NB4 (cell line): Measurements from ENCODE around the gene BEST2.
A peak's percentile ranks its signal among the peaks of the same experiment; 100 is the strongest.

Experiments
- DNase-seq: peaks from one replicate; pipeline ENCODE4 v3.0.0; 2010; ENCODE audit warnings: low read depth
- H3K4me3 ChIP-seq: one replicate; pipeline ENCODE4 v1.5.1; 2011; ENCODE audit warnings: mild to moderate bottlenecking, low read depth, low read length, moderate library complexity
- MYC ChIP-seq: IDR thresholded peaks from 2 replicates; pipeline ENCODE4 v1.6.1; 2011; ENCODE audit warnings: low read depth, low read length
- POLR2A ChIP-seq: IDR thresholded peaks from 2 replicates; pipeline ENCODE4 v1.6.1; 2011; ENCODE audit warnings: mild to moderate bottlenecking; ENCODE audit not compliant: insufficient read length; ENCODE audit errors: extremely low read depth
- TF ChIP-seq, protein P1 (sequence below): IDR thresholded peaks from one replicate; pipeline ENCODE4 v1.5.1; 2012; ENCODE audit warnings: low read depth, low read length
- TF ChIP-seq, protein P2 (sequence below): IDR thresholded peaks from 2 replicates; pipeline ENCODE4 v1.6.1; 2011; ENCODE audit warnings: low read depth, low read length

The BEST2 gene

GRCh38 chr19:12779162-12779993, 27.8 kb downstream of the BEST2 start:
- H3K4me3 ChIP-seq = no peak overlapping the region
- TF ChIP-seq MYC = no peak
- TF ChIP-seq, protein P1, sequence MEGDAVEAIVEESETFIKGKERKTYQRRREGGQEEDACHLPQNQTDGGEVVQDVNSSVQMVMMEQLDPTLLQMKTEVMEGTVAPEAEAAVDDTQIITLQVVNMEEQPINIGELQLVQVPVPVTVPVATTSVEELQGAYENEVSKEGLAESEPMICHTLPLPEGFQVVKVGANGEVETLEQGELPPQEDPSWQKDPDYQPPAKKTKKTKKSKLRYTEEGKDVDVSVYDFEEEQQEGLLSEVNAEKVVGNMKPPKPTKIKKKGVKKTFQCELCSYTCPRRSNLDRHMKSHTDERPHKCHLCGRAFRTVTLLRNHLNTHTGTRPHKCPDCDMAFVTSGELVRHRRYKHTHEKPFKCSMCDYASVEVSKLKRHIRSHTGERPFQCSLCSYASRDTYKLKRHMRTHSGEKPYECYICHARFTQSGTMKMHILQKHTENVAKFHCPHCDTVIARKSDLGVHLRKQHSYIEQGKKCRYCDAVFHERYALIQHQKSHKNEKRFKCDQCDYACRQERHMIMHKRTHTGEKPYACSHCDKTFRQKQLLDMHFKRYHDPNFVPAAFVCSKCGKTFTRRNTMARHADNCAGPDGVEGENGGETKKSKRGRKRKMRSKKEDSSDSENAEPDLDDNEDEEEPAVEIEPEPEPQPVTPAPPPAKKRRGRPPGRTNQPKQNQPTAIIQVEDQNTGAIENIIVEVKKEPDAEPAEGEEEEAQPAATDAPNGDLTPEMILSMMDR = no peak
- TF ChIP-seq, protein P2, sequence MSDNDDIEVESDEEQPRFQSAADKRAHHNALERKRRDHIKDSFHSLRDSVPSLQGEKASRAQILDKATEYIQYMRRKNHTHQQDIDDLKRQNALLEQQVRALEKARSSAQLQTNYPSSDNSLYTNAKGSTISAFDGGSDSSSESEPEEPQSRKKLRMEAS = no peak
- no peak for TF ChIP-seq POLR2A
- DNase-seq = peak; percentile 51

DNA sequence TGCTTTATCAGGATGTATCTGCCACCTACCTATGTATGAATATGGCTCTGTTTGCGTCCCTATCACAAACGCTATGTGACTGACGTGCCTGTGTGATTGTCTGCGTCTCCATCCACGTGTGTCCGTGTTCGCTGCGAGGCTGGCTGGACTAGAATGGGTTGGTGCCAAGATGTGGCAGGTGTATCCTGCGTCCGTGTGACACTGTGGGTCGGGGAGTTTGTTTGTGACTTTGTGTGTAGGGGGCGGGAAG, 30.5 kb downstream of the BEST2 start:
- H3K4me3 ChIP-seq = peak overlapping the region; percentile 29
- TF ChIP-seq, protein P2 = no peak
- TF ChIP-seq POLR2A = no peak
- TF ChIP-seq, protein P1 = no peak
- no peak for TF ChIP-seq MYC
- no peak for DNase-seq

DNA sequence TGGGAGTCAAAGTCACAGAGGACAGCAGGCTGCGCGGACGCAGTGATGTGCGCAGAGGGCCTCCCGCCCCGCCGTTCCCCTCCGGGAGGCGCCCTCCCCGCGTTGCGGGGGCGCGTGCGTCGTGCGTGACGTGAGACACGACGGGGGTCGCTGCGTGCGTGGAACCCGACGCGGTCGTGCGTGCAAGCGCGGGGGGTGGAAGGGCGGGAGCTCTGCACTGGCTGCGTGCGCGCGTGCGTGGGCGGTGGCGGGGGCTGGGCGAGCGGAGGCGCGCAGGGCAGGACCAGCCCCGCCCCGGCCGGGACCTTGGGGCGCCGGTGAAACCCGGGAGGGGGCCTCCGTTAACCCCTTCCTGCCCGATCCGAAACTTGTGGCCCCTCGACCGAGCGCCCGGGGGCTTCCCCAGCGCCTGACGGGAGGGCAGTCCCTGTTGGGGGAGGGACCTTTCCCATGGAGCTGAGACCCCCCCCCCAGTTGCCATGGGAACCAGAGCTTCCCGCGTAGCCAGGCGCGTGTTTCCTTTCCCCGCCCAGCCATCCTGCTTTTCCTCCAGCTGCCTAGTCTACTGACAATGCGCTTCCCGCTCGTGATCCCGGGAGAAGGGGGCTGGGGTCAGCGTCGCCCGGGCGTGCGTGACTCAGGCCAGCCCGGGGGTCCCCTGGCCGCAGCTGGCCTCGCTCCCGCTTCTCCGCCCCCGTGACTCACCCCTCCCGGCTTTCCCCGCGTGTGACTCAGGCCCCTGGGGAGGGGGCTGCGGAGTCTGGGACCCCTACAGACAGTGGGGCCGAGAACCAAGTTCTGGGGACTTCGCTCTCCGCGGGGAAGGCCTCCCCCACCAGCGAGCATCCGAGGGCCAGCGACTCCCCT, 31.1 kb downstream of the BEST2 start:
- TF ChIP-seq MYC (no peak), POLR2A (peak; percentile 16)
- TF ChIP-seq, protein P2 = peak; percentile 60
- TF ChIP-seq, protein P1 = no peak
- DNase-seq = peak; percentile 80
- H3K4me3 ChIP-seq = peak overlapping the region; percentile 34

- peak; percentile 85 for DNase-seq
- peak overlapping the region; percentile 34 for H3K4me3 ChIP-seq
- TF ChIP-seq, protein P1 = no peak
- TF ChIP-seq, protein P2 = no peak
- TF ChIP-seq POLR2A = no peak
- no peak for TF ChIP-seq MYC
Measured at GRCh38 chr19:12783291-12783848, 31.8 kb downstream of the BEST2 start.

- peak; percentile 23 for DNase-seq
- H3K4me3 ChIP-seq = peak overlapping the region; percentile 17
- TF ChIP-seq MYC (no peak), POLR2A (no peak)
- TF ChIP-seq, protein P1 = no peak
- TF ChIP-seq, protein P2 = no peak
Measured at GRCh38 chr19:12783849-12784393, 32.3 kb downstream of the BEST2 start.
